Endodermal cell (in vitro differentiated cells): ENCODE results near the gene IFT122. TPM values are rescaled to one million over a fixed set of nuclear protein-coding genes. Genes with fewer than 3 reads are reported as not detected.

ENCODE experiments used
- DNase-seq: peaks from one replicate; pipeline ENCODE4 v3.0.0-alpha.2; 2017
- H3K27ac ChIP-seq: 2 replicates; pipeline ENCODE4 v1.5.1; 2013; ENCODE audit warnings: mild to moderate bottlenecking, low read depth, low read length, moderate library complexity
- H3K27me3 ChIP-seq: 2 replicates; pipeline ENCODE4 v1.6.1; 2013; ENCODE audit warnings: mild to moderate bottlenecking, low read length, moderate library complexity; ENCODE audit not compliant: insufficient read depth, control insufficient read depth, poor library complexity, severe bottlenecking
- H3K36me3 ChIP-seq: 2 replicates; pipeline ENCODE4 v1.7.0; 2013; ENCODE audit warnings: mild to moderate bottlenecking, low read length, moderate library complexity; ENCODE audit not compliant: control insufficient read depth, insufficient read depth
- H3K4me1 ChIP-seq: one replicate; pipeline ENCODE4 v1.7.0; 2013; ENCODE audit warnings: low read length; ENCODE audit not compliant: control insufficient read depth, insufficient read depth
- H3K4me3 ChIP-seq: 2 replicates; pipeline ENCODE4 v1.5.1; 2013; ENCODE audit warnings: mild to moderate bottlenecking, low read length, moderate library complexity
- H3K9ac ChIP-seq: 2 replicates; pipeline ENCODE4 v1.6.1; 2013; ENCODE audit warnings: mild to moderate bottlenecking, low read length, moderate library complexity; ENCODE audit not compliant: poor library complexity, severe bottlenecking; ENCODE audit errors: extremely low read depth
- H3K9me3 ChIP-seq: 2 replicates; pipeline ENCODE4 v1.6.1; 2013; ENCODE audit warnings: mild to moderate bottlenecking, low read length, moderate library complexity; ENCODE audit not compliant: control insufficient read depth
- H3K27ac Mint-ChIP-seq: 2 replicates; pipeline ENCODE4 v1.8.0; 2020; ENCODE audit warnings: mixed read lengths
- H3K27me3 Mint-ChIP-seq: 2 replicates; pipeline ENCODE4 v1.8.0; 2021; ENCODE audit warnings: mild to moderate bottlenecking, mixed read lengths; ENCODE audit not compliant: insufficient read depth
- H3K36me3 Mint-ChIP-seq: 2 replicates; pipeline ENCODE4 v1.8.0; 2020; ENCODE audit warnings: low read depth, mixed read lengths
- H3K4me1 Mint-ChIP-seq: 2 replicates; pipeline ENCODE4 v1.8.0; 2020; ENCODE audit warnings: mixed read lengths
- H3K4me3 Mint-ChIP-seq: 2 replicates; pipeline ENCODE4 v1.8.0; 2020; ENCODE audit warnings: mild to moderate bottlenecking, moderate library complexity, mixed read lengths
- H3K9me3 Mint-ChIP-seq: 2 replicates; pipeline ENCODE4 v1.8.0; 2020; ENCODE audit warnings: mild to moderate bottlenecking, mixed read lengths
- CTCF ChIP-seq: fragments of 200-600 bp; sonication (generic); conservative IDR thresholded peaks from 2 replicates; pipeline ENCODE4 v1.5.0; 2021; ENCODE audit warnings: antibody characterized with exemption, mild to moderate bottlenecking
- WGBS, 2 experiments: methylation state at CpG; one replicate each; pipeline versions ENCODE4 v1.1.5 to v1.1.7; 2013; ENCODE audit warnings: missing lambda C conversion rate in 2 of 2, mixed read lengths in 1 of 2; ENCODE audit not compliant: insufficient coverage in 1 of 2, insufficient read length in 1 of 2; 5-methylcytosine and 5-hydroxymethylcytosine counted together
- total RNA-seq, 2 donors: library from RNA; stranded (reverse); fragmentation: NEBNext Ultra II Directional in 1 of 2; extraction: Animal tissue kit (Norgen Biotek cat#: 25700) in 1 of 2; gene quantifications; 2 replicates in 1 of 2; 3 replicates in 1 of 2; pipeline ENCODE4 v1.2.1, GENCODE V29; 2021

Gene IFT122
- total RNA-seq, 2 donors from 2014 or later, result 36.0 to 46.6 TPM

- H3K36me3 ChIP-seq, result no peaks in the 10 kb centered on the region
- no peak overlapping the region for H3K4me3 Mint-ChIP-seq
- H3K27ac Mint-ChIP-seq, result no peak overlapping the region
- 87 to 89% methylated on average over 4 to 5 of the region's 5 CpGs for WGBS, 2 experiments
- DNase-seq, result no peak
- no peak overlapping the region for H3K9ac ChIP-seq
- no peak overlapping the region for H3K27ac ChIP-seq
- no peaks in the 10 kb centered on the region for H3K36me3 Mint-ChIP-seq
- H3K4me1 Mint-ChIP-seq, result no peaks in the 10 kb centered on the region
- no peak overlapping the region for H3K4me3 ChIP-seq
- H3K9me3 Mint-ChIP-seq, result no peaks in the 10 kb centered on the region
- TF ChIP-seq CTCF, result no peak
- no peaks in the 10 kb centered on the region for H3K27me3 ChIP-seq
- no peaks in the 10 kb centered on the region for H3K4me1 ChIP-seq
- no peaks in the 10 kb centered on the region for H3K27me3 Mint-ChIP-seq
- no peaks in the 10 kb centered on the region for H3K9me3 ChIP-seq
Measured at GRCh38 chr3:129404610-129405009, 35.4 kb upstream of the IFT122 start.

GRCh38 chr3:129409541-129409940, 30.5 kb upstream of the IFT122 start:
- TF ChIP-seq CTCF, result no peak
- Mint-ChIP-seq H3K27me3 (peaks cover 2% of the 10 kb centered on the region), H3K4me1 (peaks cover 4% of the 10 kb centered on the region), H3K4me3 (no peak overlapping the region), H3K9me3 (no peaks in the 10 kb centered on the region), H3K27ac (no peak overlapping the region), H3K36me3 (no peaks in the 10 kb centered on the region)
- WGBS, 2 experiments, result 97% methylated on average over 2 of the region's 2 CpGs; no CpG with 5 or more reads in 1 of the 2 experiments
- H3K27ac ChIP-seq, result no peak overlapping the region
- no peaks in the 10 kb centered on the region for H3K27me3 ChIP-seq
- no peaks in the 10 kb centered on the region for H3K36me3 ChIP-seq
- no peak overlapping the region for H3K4me3 ChIP-seq
- H3K4me1 ChIP-seq, result no peaks in the 10 kb centered on the region
- no peak overlapping the region for H3K9ac ChIP-seq
- H3K9me3 ChIP-seq, result no peaks in the 10 kb centered on the region
- no peak for DNase-seq

GRCh38 chr3:129410971-129411370, 29.1 kb upstream of the IFT122 start:
- 93 to 98% methylated on average over 9 to 17 of the region's 17 CpGs for WGBS, 2 experiments
- no peaks in the 10 kb centered on the region for H3K9me3 Mint-ChIP-seq
- no peak for TF ChIP-seq CTCF
- no peaks in the 10 kb centered on the region for H3K4me1 ChIP-seq
- no peak overlapping the region for H3K4me3 ChIP-seq
- peaks cover 4% of the 10 kb centered on the region for H3K4me1 Mint-ChIP-seq
- H3K27ac ChIP-seq, result no peak overlapping the region
- no peak overlapping the region for H3K27ac Mint-ChIP-seq
- H3K27me3 Mint-ChIP-seq, result peaks cover 11% of the 10 kb centered on the region
- H3K4me3 Mint-ChIP-seq, result no peak overlapping the region
- no peaks in the 10 kb centered on the region for H3K36me3 Mint-ChIP-seq
- DNase-seq, result no peak
- H3K9me3 ChIP-seq, result no peaks in the 10 kb centered on the region
- H3K27me3 ChIP-seq, result no peaks in the 10 kb centered on the region
- H3K9ac ChIP-seq, result no peak overlapping the region
- H3K36me3 ChIP-seq, result no peaks in the 10 kb centered on the region
